Smooth muscle cell of the brain vasculature (primary cell): Measurements from ENCODE around the gene SUB1.
A peak's percentile ranks its signal among the peaks of the same experiment; 100 is the strongest.
"Not testable (repeated sequence)": the region's sequence is repeated elsewhere in the genome, so short reads cannot be mapped to it uniquely, and the experiment has no call there.

Source experiments
- DNase-seq: peaks from one replicate; pipeline ENCODE4 v3.0.0-alpha.2; 2012; ENCODE audit warnings: low read depth, low spot score

Gene SUB1

GRCh38 chr5:32598997-32599549 lies 13.7 kb downstream of the SUB1 start:
- DNase-seq, result no peak

- DNase-seq, result no peak
Measured at GRCh38 chr5:32600054-32600622, 14.8 kb downstream of the SUB1 start.

- no peak for DNase-seq
Measured at GRCh38 chr5:32601623-32602295, 16.4 kb downstream of the SUB1 start.

- no peak for DNase-seq
Measured at GRCh38 chr5:32602906-32603305, 17.5 kb downstream of the SUB1 start.

GRCh38 chr5:32604800-32605765 lies 19.7 kb downstream of the SUB1 start:
- DNase-seq, result no peak

- no peak for DNase-seq
Measured at GRCh38 chr5:32605766-32606152, 20.4 kb downstream of the SUB1 start.

- no peak for DNase-seq
Measured at GRCh38 chr5:32612134-32612888, 27.0 kb downstream of the SUB1 start.

GRCh38 chr5:32613050-32613672 lies 27.8 kb downstream of the SUB1 start:
- peak; percentile 62 for DNase-seq

GRCh38 chr5:32615236-32615635 lies 29.9 kb downstream of the SUB1 start:
- no peak for DNase-seq

GRCh38 chr5:32618962-32619361 lies 33.6 kb downstream of the SUB1 start:
- DNase-seq, result no peak

GRCh38 chr5:32621256-32621655 lies 35.9 kb downstream of the SUB1 start:
- no peak for DNase-seq

- no peak for DNase-seq
Measured at GRCh38 chr5:32625106-32625505, 39.7 kb downstream of the SUB1 start.

GRCh38 chr5:32625547-32625946 lies 40.2 kb downstream of the SUB1 start:
- no peak for DNase-seq

- no peak for DNase-seq
Measured at GRCh38 chr5:32627219-32627870, 42.0 kb downstream of the SUB1 start.

GRCh38 chr5:32628049-32628844 lies 42.9 kb downstream of the SUB1 start:
- DNase-seq, result no peak

- DNase-seq, result no peak
Measured at GRCh38 chr5:32630867-32631491, 45.6 kb downstream of the SUB1 start.

- not testable (repeated sequence) for DNase-seq
Measured at GRCh38 chr5:32633017-32633416, 47.7 kb downstream of the SUB1 start.

- no peak for DNase-seq
Measured at GRCh38 chr5:32638309-32638708, 53.0 kb downstream of the SUB1 start.

GRCh38 chr5:32639943-32640342 lies 54.6 kb downstream of the SUB1 start:
- DNase-seq, result no peak
